NT2/D1 (cell line): Measurements from ENCODE around the gene BICRA.

Experiments
- YY1 ChIP-seq: IDR thresholded peaks from 2 replicates; pipeline ENCODE4 v1.6.1; 2011; ENCODE audit not compliant: insufficient read length, insufficient read depth
- ZNF274 ChIP-seq: IDR thresholded peaks from 2 replicates; pipeline ENCODE4 v1.6.1; 2011; ENCODE audit warnings: mild to moderate bottlenecking, low read depth, low read length

GRCh38 chr19:47686679-47687450 is 77.9 kb downstream of the BICRA start:
- TF ChIP-seq YY1: no peak
- no peak for TF ChIP-seq ZNF274
